ENCODE results near the gene CFAP77. TPM values are rescaled to one million over a fixed set of nuclear protein-coding genes. Genes with fewer than 3 reads are reported as not detected.

CFAP77 gene
- total and polyA plus RNA-seq, 2 experiments from 2014 or later: not detected

- Histone ChIP-seq H3K9me3 (ENCODE audit: low read depth) (no peaks in the 10 kb centered on the region), H3K79me2 (ENCODE audit: insufficient read depth) (no peaks in the 10 kb centered on the region), H3K4me1 (ENCODE audit: insufficient read depth) (no peaks in the 10 kb centered on the region), H3K27ac (no peak overlapping the region), H3K27me3 (replicated peaks; ENCODE audit: insufficient read depth) (peaks cover 17% of the 10 kb centered on the region), H3F3A (ENCODE audit: insufficient read depth) (no peaks in the 10 kb centered on the region), H3K4me3 (no peak overlapping the region), H3K9me2 (ENCODE audit: insufficient read depth) (no peaks in the 10 kb centered on the region), H2AFZ (no peak overlapping the region), H3K9ac (no peak overlapping the region), H3K36me3 (ENCODE audit: low read depth) (no peaks in the 10 kb centered on the region), H3K4me2 (ENCODE audit: unreplicated experiment) (no peak overlapping the region), H4K20me1 (ENCODE audit: insufficient read depth) (no peaks in the 10 kb centered on the region)
- no peak for TF ChIP-seq EZH2phosphoT487 (IDR thresholded peaks at IDR 0.05; ENCODE audit: insufficient read depth, low read depth)
- TF ChIP-seq EZH2 (IDR thresholded peaks at IDR 0.05; ENCODE audit: insufficient read depth, poor library complexity, severe bottlenecking): no peak
- 13 to 18% methylated on average over 20 of the region's 20 CpGs for WGBS, 2 experiments (ENCODE audit: low coverage in 1 of 2, low lambda C conversion rate in 2 of 2, missing lambda C conversion rate in 2 of 2)
- in situ Hi-C loops (cut with MboI): no loop called here
- peak; percentile 28 for DNase-seq
Measured at GRCh38 chr9:132498531-132499210, 88.7 kb downstream of the CFAP77 start.

- TF ChIP-seq EZH2 (IDR thresholded peaks at IDR 0.05; ENCODE audit: insufficient read depth, poor library complexity, severe bottlenecking): no peak
- no peak for TF ChIP-seq EZH2phosphoT487 (IDR thresholded peaks at IDR 0.05; ENCODE audit: insufficient read depth, low read depth)
- no peak for DNase-seq
- no peaks in the 10 kb centered on the region for H3K9me3 ChIP-seq (ENCODE audit: low read depth)
- no peaks in the 10 kb centered on the region for H3K36me3 ChIP-seq (ENCODE audit: low read depth)
- H3K9me2 ChIP-seq (ENCODE audit: insufficient read depth): no peaks in the 10 kb centered on the region
- 69 to 74% methylated on average over 22 to 23 of the region's 23 CpGs for WGBS, 2 experiments (ENCODE audit: low coverage in 1 of 2, low lambda C conversion rate in 2 of 2, missing lambda C conversion rate in 2 of 2)
- H3K27me3 ChIP-seq (replicated peaks; ENCODE audit: insufficient read depth): peaks cover 20% of the 10 kb centered on the region
- no peak overlapping the region for H3K4me2 ChIP-seq (ENCODE audit: unreplicated experiment)
- no peak overlapping the region for H3K9ac ChIP-seq
- H4K20me1 ChIP-seq (ENCODE audit: insufficient read depth): no peaks in the 10 kb centered on the region
- no peak overlapping the region for H3K4me3 ChIP-seq
- H3K4me1 ChIP-seq (ENCODE audit: insufficient read depth): no peaks in the 10 kb centered on the region
- H3K79me2 ChIP-seq (ENCODE audit: insufficient read depth): no peaks in the 10 kb centered on the region
- H3F3A ChIP-seq (ENCODE audit: insufficient read depth): no peaks in the 10 kb centered on the region
- no peak overlapping the region for H2AFZ ChIP-seq
- in situ Hi-C loops (cut with MboI): no loop called here
- H3K27ac ChIP-seq: no peak overlapping the region
Measured at GRCh38 chr9:132499251-132499650, 89.2 kb downstream of the CFAP77 start.

DNA sequence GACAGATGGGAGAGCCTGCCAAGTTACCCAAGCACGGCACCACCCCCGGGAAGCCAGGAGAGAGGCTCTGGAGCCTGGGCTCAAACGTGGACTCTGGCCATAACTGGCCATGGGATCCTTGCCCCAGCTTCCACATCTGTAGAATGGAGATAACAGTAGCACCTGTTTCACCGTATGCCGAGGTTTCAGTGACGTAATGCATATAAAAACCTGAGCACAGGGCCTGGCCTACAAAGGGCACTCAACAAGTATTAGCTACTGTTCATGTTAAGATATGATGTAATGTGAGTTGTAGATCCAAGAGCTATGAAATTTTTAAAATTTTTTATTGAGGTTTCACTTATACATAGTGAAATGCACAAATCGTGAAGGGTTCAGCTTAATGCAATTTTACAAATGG lies 90.2 kb downstream of the CFAP77 start:
- Histone ChIP-seq H3K4me3 (no peak overlapping the region), H3F3A (ENCODE audit: insufficient read depth) (no peaks in the 10 kb centered on the region), H3K4me1 (ENCODE audit: insufficient read depth) (no peaks in the 10 kb centered on the region), H3K27me3 (replicated peaks; ENCODE audit: insufficient read depth) (peaks cover 30% of the 10 kb centered on the region), H3K27ac (no peak overlapping the region), H2AFZ (no peak overlapping the region), H3K4me2 (ENCODE audit: unreplicated experiment) (no peak overlapping the region), H3K9me3 (ENCODE audit: low read depth) (no peaks in the 10 kb centered on the region), H4K20me1 (ENCODE audit: insufficient read depth) (no peaks in the 10 kb centered on the region), H3K9ac (no peak overlapping the region), H3K9me2 (ENCODE audit: insufficient read depth) (no peaks in the 10 kb centered on the region), H3K36me3 (ENCODE audit: low read depth) (no peaks in the 10 kb centered on the region), H3K79me2 (ENCODE audit: insufficient read depth) (no peaks in the 10 kb centered on the region)
- 38 to 43% methylated on average over 7 of the region's 7 CpGs for WGBS, 2 experiments (ENCODE audit: low coverage in 1 of 2, low lambda C conversion rate in 2 of 2, missing lambda C conversion rate in 2 of 2)
- in situ Hi-C loops (cut with MboI): loop anchor here (10.0 kb wide), 1 partner anchor 295 kb away; no protein-coding TSS in a partner anchor
- no peak for TF ChIP-seq EZH2 (IDR thresholded peaks at IDR 0.05; ENCODE audit: insufficient read depth, poor library complexity, severe bottlenecking)
- TF ChIP-seq EZH2phosphoT487 (IDR thresholded peaks at IDR 0.05; ENCODE audit: insufficient read depth, low read depth): no peak
- no peak for DNase-seq

GRCh38 chr9:132502480-132502879 lies 92.5 kb downstream of the CFAP77 start:
- H3K79me2 ChIP-seq (ENCODE audit: insufficient read depth): no peaks in the 10 kb centered on the region
- DNase-seq: no peak
- H3K27me3 ChIP-seq (replicated peaks; ENCODE audit: insufficient read depth): peaks cover 48% of the 10 kb centered on the region
- H3F3A ChIP-seq (ENCODE audit: insufficient read depth): no peaks in the 10 kb centered on the region
- no peak overlapping the region for H3K4me3 ChIP-seq
- no peaks in the 10 kb centered on the region for H3K9me2 ChIP-seq (ENCODE audit: insufficient read depth)
- no peaks in the 10 kb centered on the region for H4K20me1 ChIP-seq (ENCODE audit: insufficient read depth)
- no peaks in the 10 kb centered on the region for H3K36me3 ChIP-seq (ENCODE audit: low read depth)
- in situ Hi-C loops (cut with MboI): loop anchor here (10.0 kb wide), 1 partner anchor 292 kb away; no protein-coding TSS in a partner anchor
- no peak overlapping the region for H3K9ac ChIP-seq
- H3K27ac ChIP-seq: no peak overlapping the region
- 64 to 67% methylated on average over 12 of the region's 12 CpGs for WGBS, 2 experiments (ENCODE audit: low coverage in 1 of 2, low lambda C conversion rate in 2 of 2, missing lambda C conversion rate in 2 of 2)
- TF ChIP-seq EZH2 (IDR thresholded peaks at IDR 0.05; ENCODE audit: insufficient read depth, poor library complexity, severe bottlenecking) (no peak), EZH2phosphoT487 (IDR thresholded peaks at IDR 0.05; ENCODE audit: insufficient read depth, low read depth) (no peak)
- H3K9me3 ChIP-seq (ENCODE audit: low read depth): no peaks in the 10 kb centered on the region
- H3K4me2 ChIP-seq (ENCODE audit: unreplicated experiment): no peak overlapping the region
- no peak overlapping the region for H2AFZ ChIP-seq
- no peaks in the 10 kb centered on the region for H3K4me1 ChIP-seq (ENCODE audit: insufficient read depth)
